ENCODE measurements around the gene SULF2.

DNA sequence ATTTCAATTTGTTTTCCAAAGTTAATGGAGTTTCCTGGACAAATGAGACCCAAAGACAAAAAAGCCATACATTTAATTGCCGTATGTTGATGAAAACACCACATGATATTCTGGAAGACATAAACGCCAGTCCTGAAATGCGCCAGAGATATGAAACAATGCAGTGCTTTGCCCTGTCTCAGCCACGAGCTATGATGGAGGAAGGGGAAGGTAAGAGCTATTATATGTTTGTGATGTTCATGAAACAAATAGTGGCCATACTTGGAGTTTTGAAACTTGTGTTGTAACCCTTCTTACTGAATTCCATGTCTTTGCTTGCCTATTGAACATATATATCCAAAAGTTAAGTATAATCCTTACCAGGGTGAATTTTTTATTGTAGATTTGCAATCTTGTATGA is 157.7 kb downstream of the SULF2 start:
- no peak for TF ChIP-seq ZNF384 (IDR thresholded peaks at IDR 0.05)
- TF ChIP-seq FOXK2 (IDR thresholded peaks at IDR 0.05) = no peak
- TF ChIP-seq ELF4 (IDR thresholded peaks at IDR 0.05) = no peak
- TF ChIP-seq, protein P1, sequence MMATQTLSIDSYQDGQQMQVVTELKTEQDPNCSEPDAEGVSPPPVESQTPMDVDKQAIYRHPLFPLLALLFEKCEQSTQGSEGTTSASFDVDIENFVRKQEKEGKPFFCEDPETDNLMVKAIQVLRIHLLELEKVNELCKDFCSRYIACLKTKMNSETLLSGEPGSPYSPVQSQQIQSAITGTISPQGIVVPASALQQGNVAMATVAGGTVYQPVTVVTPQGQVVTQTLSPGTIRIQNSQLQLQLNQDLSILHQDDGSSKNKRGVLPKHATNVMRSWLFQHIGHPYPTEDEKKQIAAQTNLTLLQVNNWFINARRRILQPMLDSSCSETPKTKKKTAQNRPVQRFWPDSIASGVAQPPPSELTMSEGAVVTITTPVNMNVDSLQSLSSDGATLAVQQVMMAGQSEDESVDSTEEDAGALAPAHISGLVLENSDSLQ (IDR thresholded peaks at IDR 0.05) = no peak
- TF ChIP-seq FOXM1 (IDR thresholded peaks at IDR 0.05; ENCODE audit: borderline replicate concordance) = no peak
- TF ChIP-seq TARDBP (IDR thresholded peaks at IDR 0.05) = no peak
- no peak for TF ChIP-seq SP1 (IDR thresholded peaks at IDR 0.05)
- no peak for TF ChIP-seq ARNT (IDR thresholded peaks at IDR 0.05)
- TF ChIP-seq L3MBTL2 (conservative IDR thresholded peaks at IDR 0.05) = no peak
- TF ChIP-seq BHLHE40 (IDR thresholded peaks at IDR 0.05; ENCODE audit: borderline replicate concordance) = no peak
- TF ChIP-seq FOXA1 (IDR thresholded peaks at IDR 0.05) = no peak
- TF ChIP-seq SUZ12 (IDR thresholded peaks at IDR 0.05) = no peak
- no peak for TF ChIP-seq NFRKB (IDR thresholded peaks at IDR 0.05)
- no peak for TF ChIP-seq HDGF (IDR thresholded peaks at IDR 0.05; ENCODE audit: borderline replicate concordance)
